GM23338 (cell line): Measurements from ENCODE around the gene AHDC1. TPM values are rescaled to one million over a fixed set of nuclear protein-coding genes. Genes with fewer than 3 reads are reported as not detected.

ENCODE experiments used
- ATAC-seq: fragments of 200-7000 bp; cut with Tn5 transposase; 3 replicates; pipeline ENCODE4 v1.9.1; 2020
- DNase-seq: peaks from one replicate; pipeline ENCODE4 v3.0.0-alpha.2; 2015; ENCODE audit warnings: low spot score
- H2AFZ ChIP-seq: fragments of 200-600 bp; sonication (generic); 2 replicates; pipeline ENCODE4 v1.8.0; 2016; ENCODE audit warnings: antibody characterized with exemption, mild to moderate bottlenecking, moderate library complexity
- H3F3A ChIP-seq: fragments of 200-600 bp; sonication (generic); replicated peaks from 2 replicates; pipeline ENCODE4 v1.8.0; 2017; ENCODE audit warnings: antibody characterized with exemption, mixed run types, low read depth
- H3K27ac ChIP-seq: fragments of 200-600 bp; sonication (generic); 2 replicates; pipeline ENCODE4 v1.6.1; 2016; ENCODE audit warnings: low read depth
- H3K27me3 ChIP-seq: fragments of 200-600 bp; sonication (generic); 2 replicates; pipeline ENCODE4 v1.8.0; 2016; ENCODE audit warnings: mild to moderate bottlenecking, mixed run types, moderate library complexity; ENCODE audit not compliant: insufficient read depth
- H3K36me3 ChIP-seq: fragments of 200-600 bp; sonication (generic); 2 replicates; pipeline ENCODE4 v1.8.0; 2016; ENCODE audit warnings: mild to moderate bottlenecking; ENCODE audit not compliant: insufficient read depth
- H3K4me1 ChIP-seq: fragments of 200-600 bp; sonication (generic); 2 replicates; pipeline ENCODE4 v1.8.0; 2016; ENCODE audit warnings: mild to moderate bottlenecking, moderate library complexity; ENCODE audit not compliant: insufficient read depth
- H3K4me2 ChIP-seq: fragments of 200-600 bp; sonication (generic); 2 replicates; pipeline ENCODE4 v1.7.1; 2017; ENCODE audit warnings: mixed run types
- H3K4me3 ChIP-seq: fragments of 200-600 bp; sonication (generic); 2 replicates; pipeline ENCODE4 v1.6.1; 2016; ENCODE audit warnings: mixed run types
- H3K79me2 ChIP-seq: fragments of 200-600 bp; sonication (generic); replicated peaks from 2 replicates; pipeline ENCODE4 v1.8.0; 2017; ENCODE audit warnings: mild to moderate bottlenecking; ENCODE audit not compliant: insufficient read depth
- H3K9me2 ChIP-seq: fragments of 200-600 bp; sonication (generic); 2 replicates; pipeline ENCODE4 v1.8.0; 2017; ENCODE audit not compliant: insufficient read depth
- H4K20me1 ChIP-seq: fragments of 200-600 bp; sonication (generic); replicated peaks from 2 replicates; pipeline ENCODE4 v1.8.0; 2017; ENCODE audit warnings: mild to moderate bottlenecking; ENCODE audit not compliant: insufficient read depth
- H3K27ac Mint-ChIP-seq: 2 replicates; pipeline ENCODE4 v1.8.0; 2020; ENCODE audit warnings: inconsistent platforms, mild to moderate bottlenecking, moderate library complexity, mixed read lengths
- H3K27me3 Mint-ChIP-seq: 3 replicates; pipeline ENCODE4 v1.8.0; 2022; ENCODE audit warnings: low read depth, mild to moderate bottlenecking, moderate library complexity, mixed read lengths, inconsistent platforms; ENCODE audit not compliant: insufficient read depth, poor library complexity
- H3K36me3 Mint-ChIP-seq: 3 replicates; pipeline ENCODE4 v1.8.0; 2021; ENCODE audit warnings: low read depth, mild to moderate bottlenecking, inconsistent platforms, moderate library complexity, mixed read lengths
- H3K4me1 Mint-ChIP-seq: 3 replicates; pipeline ENCODE4 v1.8.0; 2020; ENCODE audit warnings: mild to moderate bottlenecking, inconsistent platforms, mixed read lengths
- H3K4me3 Mint-ChIP-seq: 3 replicates; pipeline ENCODE4 v1.8.0; 2021; ENCODE audit warnings: moderate library complexity, mild to moderate bottlenecking, inconsistent platforms, mixed read lengths
- H3K9me3 Mint-ChIP-seq: 3 replicates; pipeline ENCODE4 v1.8.0; 2020; ENCODE audit warnings: moderate library complexity, mild to moderate bottlenecking, inconsistent platforms, mixed read lengths
- CREB1 ChIP-seq: fragments of 250-450 bp; sonication (Bioruptor Pico); IDR thresholded peaks from 2 replicates; pipeline ENCODE4 v1.5.0; 2020; ENCODE audit warnings: low read depth, mild to moderate bottlenecking, moderate library complexity
- CTCF ChIP-seq, 2 experiments: fragments of 200-600 bp in 1 of 2; sonication (generic) in 1 of 2; conservative IDR thresholded peaks; 2 replicates each; pipeline versions ENCODE4 v1.5.1 to v1.6.1; 2016 to 2017; ENCODE audit warnings: antibody characterized with exemption in 2 of 2, low read depth in 2 of 2, mild to moderate bottlenecking in 2 of 2, moderate library complexity in 1 of 2
- EZH2 ChIP-seq: fragments of 200-600 bp; sonication (generic); IDR thresholded peaks from one replicate; pipeline ENCODE4 v1.8.0; 2017; ENCODE audit warnings: antibody characterized with exemption, mild to moderate bottlenecking, low read depth; ENCODE audit not compliant: unreplicated experiment
- EZH2phosphoT487 ChIP-seq: fragments of 200-600 bp; sonication (generic); IDR thresholded peaks from one replicate; pipeline ENCODE4 v1.8.1; 2018; ENCODE audit warnings: antibody characterized with exemption; ENCODE audit not compliant: unreplicated experiment
- JUNB ChIP-seq: IDR thresholded peaks from one replicate; pipeline ENCODE4 v1.6.1; 2016; ENCODE audit warnings: antibody characterized with exemption; ENCODE audit not compliant: unreplicated experiment
- NANOG ChIP-seq: IDR thresholded peaks from 2 replicates; pipeline ENCODE4 v1.6.1; 2016; ENCODE audit warnings: antibody characterized with exemption, borderline replicate concordance
- POLR2AphosphoS5 ChIP-seq: IDR thresholded peaks from 2 replicates; pipeline ENCODE4 v1.6.1; 2016; ENCODE audit warnings: antibody characterized with exemption, low read depth
- STAT1 ChIP-seq: IDR thresholded peaks from one replicate; pipeline ENCODE4 v1.6.1; 2016; ENCODE audit warnings: antibody characterized with exemption; ENCODE audit not compliant: unreplicated experiment
- ZNF114 ChIP-seq: fragments of 250-450 bp; sonication (Bioruptor Pico); IDR thresholded peaks from 2 replicates; pipeline ENCODE4 v1.5.0; 2020; ENCODE audit warnings: mild to moderate bottlenecking, moderate library complexity
- ZNF331 ChIP-seq: fragments of 250-450 bp; sonication (Bioruptor Pico); IDR thresholded peaks from 2 replicates; pipeline ENCODE4 v1.5.0; 2020; ENCODE audit warnings: low read depth, mild to moderate bottlenecking, moderate library complexity
- ZNF462 ChIP-seq: fragments of 250-450 bp; sonication (Bioruptor Pico); IDR thresholded peaks from 2 replicates; pipeline ENCODE4 v1.5.0; 2020; ENCODE audit warnings: mild to moderate bottlenecking, moderate library complexity
- polyA plus RNA-seq: library from polyadenylated mRNA; unstranded; fragments of >200 nt; fragmentation: Nextera tagmentation; extraction: Ambion mirVana; gene quantifications from 2 replicates; pipeline ENCODE4 v1.2.1, GENCODE V29; 2016
- total RNA-seq: library from RNA; depleted of rRNA; stranded (reverse); fragments of >200 nt; shearing (Covaris generic); gene quantifications from 2 replicates; pipeline ENCODE4 v1.2.3, GENCODE V29; 2014
- TF ChIP-seq, protein P1 (sequence below): IDR thresholded peaks from 2 replicates; pipeline ENCODE4 v1.6.1; 2016; ENCODE audit warnings: antibody characterized with exemption
- TF ChIP-seq, protein P2 (sequence below): IDR thresholded peaks from one replicate; pipeline ENCODE4 v1.6.1; 2018; ENCODE audit warnings: antibody characterized with exemption; ENCODE audit not compliant: unreplicated experiment

Gene AHDC1
- total and polyA plus RNA-seq, 2 experiments from 2014 or later = 8.3 to 22.2 TPM

GRCh38 chr1:27527890-27528817, 75.8 kb downstream of the AHDC1 start:
- TF ChIP-seq POLR2AphosphoS5 = no peak; the same call in 1 of the 2 replicates
- TF ChIP-seq STAT1 = no peak
- TF ChIP-seq ZNF114 (CRISPR knock-in tag) = no peak
- TF ChIP-seq ZNF462 (CRISPR knock-in tag) = no peak
- TF ChIP-seq, protein P1, sequence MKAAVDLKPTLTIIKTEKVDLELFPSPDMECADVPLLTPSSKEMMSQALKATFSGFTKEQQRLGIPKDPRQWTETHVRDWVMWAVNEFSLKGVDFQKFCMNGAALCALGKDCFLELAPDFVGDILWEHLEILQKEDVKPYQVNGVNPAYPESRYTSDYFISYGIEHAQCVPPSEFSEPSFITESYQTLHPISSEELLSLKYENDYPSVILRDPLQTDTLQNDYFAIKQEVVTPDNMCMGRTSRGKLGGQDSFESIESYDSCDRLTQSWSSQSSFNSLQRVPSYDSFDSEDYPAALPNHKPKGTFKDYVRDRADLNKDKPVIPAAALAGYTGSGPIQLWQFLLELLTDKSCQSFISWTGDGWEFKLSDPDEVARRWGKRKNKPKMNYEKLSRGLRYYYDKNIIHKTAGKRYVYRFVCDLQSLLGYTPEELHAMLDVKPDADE = no peak
- no peak for TF ChIP-seq NANOG
- TF ChIP-seq, protein P2, sequence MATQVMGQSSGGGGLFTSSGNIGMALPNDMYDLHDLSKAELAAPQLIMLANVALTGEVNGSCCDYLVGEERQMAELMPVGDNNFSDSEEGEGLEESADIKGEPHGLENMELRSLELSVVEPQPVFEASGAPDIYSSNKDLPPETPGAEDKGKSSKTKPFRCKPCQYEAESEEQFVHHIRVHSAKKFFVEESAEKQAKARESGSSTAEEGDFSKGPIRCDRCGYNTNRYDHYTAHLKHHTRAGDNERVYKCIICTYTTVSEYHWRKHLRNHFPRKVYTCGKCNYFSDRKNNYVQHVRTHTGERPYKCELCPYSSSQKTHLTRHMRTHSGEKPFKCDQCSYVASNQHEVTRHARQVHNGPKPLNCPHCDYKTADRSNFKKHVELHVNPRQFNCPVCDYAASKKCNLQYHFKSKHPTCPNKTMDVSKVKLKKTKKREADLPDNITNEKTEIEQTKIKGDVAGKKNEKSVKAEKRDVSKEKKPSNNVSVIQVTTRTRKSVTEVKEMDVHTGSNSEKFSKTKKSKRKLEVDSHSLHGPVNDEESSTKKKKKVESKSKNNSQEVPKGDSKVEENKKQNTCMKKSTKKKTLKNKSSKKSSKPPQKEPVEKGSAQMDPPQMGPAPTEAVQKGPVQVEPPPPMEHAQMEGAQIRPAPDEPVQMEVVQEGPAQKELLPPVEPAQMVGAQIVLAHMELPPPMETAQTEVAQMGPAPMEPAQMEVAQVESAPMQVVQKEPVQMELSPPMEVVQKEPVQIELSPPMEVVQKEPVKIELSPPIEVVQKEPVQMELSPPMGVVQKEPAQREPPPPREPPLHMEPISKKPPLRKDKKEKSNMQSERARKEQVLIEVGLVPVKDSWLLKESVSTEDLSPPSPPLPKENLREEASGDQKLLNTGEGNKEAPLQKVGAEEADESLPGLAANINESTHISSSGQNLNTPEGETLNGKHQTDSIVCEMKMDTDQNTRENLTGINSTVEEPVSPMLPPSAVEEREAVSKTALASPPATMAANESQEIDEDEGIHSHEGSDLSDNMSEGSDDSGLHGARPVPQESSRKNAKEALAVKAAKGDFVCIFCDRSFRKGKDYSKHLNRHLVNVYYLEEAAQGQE = no peak
- no peak for TF ChIP-seq CTCF (conservative IDR thresholded peaks at IDR 0.05; ENCODE audit: low read depth in 2 of 2)
- no peak for TF ChIP-seq ZNF331
- no peak for TF ChIP-seq CREB1
- no peak for TF ChIP-seq EZH2
- TF ChIP-seq JUNB = no peak
- TF ChIP-seq EZH2phosphoT487 = no peak
- peaks cover under 1% of the 10 kb centered on the region; the same call in 1 of the 3 replicates for H3K36me3 Mint-ChIP-seq
- Histone ChIP-seq H2AFZ (peak overlapping the region; percentile 91), H3K4me1 (peaks cover 46% of the 10 kb centered on the region), H3K36me3 (no peaks in the 10 kb centered on the region), H3K79me2 (no peaks in the 10 kb centered on the region), H3K9me2 (no peaks in the 10 kb centered on the region), H4K20me1 (no peaks in the 10 kb centered on the region), H3K27me3 (peaks cover 7% of the 10 kb centered on the region; the same call in 1 of the 2 replicates), H3K4me3 (peak overlapping the region; percentile 78), H3F3A (peaks cover 39% of the 10 kb centered on the region), H3K4me2 (peak overlapping the region; percentile 95), H3K27ac (no peak overlapping the region)
- peaks cover 23% of the 10 kb centered on the region for H3K27me3 Mint-ChIP-seq
- peak; percentile 81 for DNase-seq
- peaks cover 61% of the 10 kb centered on the region for H3K4me1 Mint-ChIP-seq
- peak overlapping the region; percentile 74 for H3K4me3 Mint-ChIP-seq
- H3K27ac Mint-ChIP-seq = no peak overlapping the region
- no peaks in the 10 kb centered on the region; the same call in 2 of the 3 replicates for H3K9me3 Mint-ChIP-seq
- ATAC-seq = peak; percentile 55
